ENCODE measurements around the gene ALKBH6.

Gene ALKBH6

DNA sequence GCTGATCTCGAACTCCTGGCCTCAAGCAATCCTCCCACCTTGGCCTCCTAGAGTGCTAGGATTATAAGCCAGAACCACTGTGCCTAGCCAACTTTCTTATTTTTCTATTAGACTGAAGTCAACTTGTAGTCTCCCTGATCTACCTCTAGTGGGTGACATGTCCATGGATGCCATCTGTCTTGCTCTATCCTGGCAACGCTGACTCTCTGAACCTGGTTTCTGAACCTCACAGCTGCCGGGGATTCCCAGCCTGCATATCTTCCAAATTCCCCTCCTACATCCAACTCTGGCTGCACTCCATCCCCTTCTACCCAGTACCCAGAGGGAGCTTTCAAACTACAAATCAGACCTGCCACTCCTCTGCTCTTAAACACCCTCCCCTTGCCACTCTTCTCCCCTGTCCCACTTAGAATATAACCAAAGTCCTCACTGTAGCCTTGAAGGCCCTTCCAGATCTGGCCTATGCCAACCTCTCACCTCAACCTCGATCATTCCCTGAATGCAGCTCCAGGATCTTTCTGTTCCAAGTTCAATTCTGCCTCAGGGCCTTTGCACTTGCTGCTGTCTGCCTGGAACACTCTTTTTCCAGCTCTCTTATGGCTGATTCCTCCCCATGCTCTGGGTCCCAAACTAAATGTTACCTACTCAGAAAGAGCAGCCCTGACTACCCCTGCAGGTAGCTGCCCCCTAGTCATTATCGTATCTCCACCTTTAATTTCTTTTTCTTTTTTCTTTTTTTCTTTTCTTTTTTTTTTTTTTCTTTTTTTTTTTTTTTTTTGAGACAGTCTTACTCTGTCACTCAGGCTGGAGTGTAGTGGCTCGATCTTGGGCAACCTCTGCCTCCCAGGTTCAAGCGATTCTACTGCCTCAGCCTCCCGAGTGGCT, 16.5 kb upstream of the ALKBH6 start:
- DNase-seq, result no peak

DNA sequence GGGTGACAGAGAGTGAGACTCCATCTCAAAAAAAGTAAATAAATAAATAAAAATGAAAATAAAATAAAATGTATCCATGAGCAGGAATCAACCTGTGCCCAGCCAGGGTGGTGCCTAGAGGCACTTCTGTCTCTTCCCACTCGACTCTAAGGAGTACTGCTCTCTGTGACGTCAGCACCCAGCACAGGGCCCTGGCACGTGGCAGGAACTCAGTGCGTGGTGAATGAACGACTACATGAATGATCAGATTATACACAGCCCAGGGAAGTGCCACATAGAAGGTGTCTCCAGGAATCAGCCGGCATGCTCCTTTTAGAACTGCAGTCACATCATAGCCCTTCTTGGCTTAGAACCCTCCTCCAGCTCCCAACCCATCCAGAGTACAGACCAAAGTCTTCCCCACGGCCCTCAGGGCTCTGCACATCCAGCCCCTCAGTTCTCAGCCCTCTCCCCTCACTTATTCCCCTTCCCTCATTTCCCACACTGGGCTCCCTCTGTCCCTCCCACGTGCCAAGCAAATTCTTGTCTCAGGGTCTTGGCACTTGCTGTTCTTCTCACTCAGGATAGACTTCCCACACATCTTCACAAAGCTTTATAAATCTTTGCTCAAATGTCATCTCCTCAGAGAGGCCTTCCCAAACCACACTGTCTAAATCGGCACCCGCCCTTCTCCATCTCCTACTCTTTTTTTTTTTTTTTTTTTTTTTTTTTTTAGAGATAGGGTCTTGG, 14.5 kb upstream of the ALKBH6 start:
- DNase-seq, result no peak

DNA sequence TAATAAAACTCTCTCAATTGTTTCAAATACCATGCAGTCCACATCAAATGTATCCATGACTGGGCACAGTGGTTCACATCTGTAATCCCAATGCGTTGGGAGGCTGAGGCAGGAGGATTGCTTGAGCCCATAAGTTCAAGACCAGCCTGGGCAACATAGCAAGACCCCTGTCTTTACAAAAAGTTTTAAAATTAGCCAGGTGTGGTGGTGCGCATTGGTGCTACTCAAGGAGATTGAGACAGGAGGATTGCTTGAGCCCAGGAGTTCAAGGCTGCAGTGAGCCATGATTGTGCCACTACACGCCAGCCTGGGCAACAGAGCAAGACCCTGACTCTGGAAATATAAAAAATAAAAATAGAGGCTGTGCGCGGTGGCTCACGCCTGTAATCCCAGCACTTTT, 13.7 kb upstream of the ALKBH6 start:
- DNase-seq, result no peak

DNA sequence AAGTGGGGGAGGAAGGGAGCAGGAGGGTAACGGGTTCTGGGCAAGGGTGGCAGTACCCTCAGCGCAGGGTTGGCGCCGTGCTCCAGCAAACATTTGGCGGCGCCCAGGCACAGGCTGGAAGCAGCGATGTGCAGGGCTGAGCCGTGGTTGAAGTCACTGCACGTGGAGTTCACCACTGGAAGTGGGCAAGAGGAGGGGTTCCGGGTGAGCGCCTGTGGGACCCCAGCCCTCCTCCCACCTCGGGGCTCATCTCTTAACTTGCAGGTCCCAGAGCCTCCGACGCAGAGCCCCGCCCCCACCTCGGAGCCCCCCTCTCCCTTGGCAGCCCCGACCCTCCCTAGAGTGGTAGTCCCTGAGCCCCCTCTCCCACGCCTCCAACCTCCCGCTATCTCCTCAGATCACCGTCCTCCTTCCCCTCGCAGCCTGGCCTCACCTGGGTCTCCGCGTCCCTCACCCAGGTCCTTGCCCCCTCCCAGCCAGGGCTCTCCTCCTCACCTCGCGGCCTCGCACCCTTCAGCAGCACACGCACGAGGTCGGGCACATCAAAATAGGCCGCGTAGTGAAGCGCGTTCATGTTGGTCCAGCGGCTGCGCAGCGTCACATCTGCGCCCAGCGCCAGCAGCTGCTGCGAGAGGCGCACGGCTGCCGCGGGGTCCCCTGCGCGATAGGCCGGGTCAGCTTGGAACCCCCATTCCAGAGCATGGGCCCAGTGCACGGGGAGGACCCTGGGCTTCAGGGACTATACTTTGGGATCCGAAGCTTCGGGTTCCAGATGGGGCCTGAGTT, 12.3 kb upstream of the ALKBH6 start:
- DNase-seq, result no peak

DNA sequence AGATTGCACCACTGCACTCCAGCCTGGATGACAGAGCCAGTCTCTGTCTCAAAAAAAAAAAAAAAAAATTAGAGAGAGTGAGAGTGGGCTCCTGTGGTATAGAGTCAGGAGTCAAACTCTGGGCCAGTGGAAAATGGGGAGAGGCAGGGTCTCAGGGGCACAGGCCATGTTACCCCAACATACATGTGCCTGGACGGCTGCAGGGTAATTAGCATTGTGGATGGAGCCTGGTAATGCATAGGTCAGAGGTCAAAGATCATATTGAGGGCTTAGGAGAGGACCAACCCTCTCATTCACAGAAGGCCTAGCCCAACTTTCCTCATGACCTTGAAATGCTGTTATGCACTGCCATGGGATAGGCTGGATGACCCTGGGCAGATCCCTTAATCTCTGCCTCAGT, 11.5 kb upstream of the ALKBH6 start:
- DNase-seq, result no peak

DNA sequence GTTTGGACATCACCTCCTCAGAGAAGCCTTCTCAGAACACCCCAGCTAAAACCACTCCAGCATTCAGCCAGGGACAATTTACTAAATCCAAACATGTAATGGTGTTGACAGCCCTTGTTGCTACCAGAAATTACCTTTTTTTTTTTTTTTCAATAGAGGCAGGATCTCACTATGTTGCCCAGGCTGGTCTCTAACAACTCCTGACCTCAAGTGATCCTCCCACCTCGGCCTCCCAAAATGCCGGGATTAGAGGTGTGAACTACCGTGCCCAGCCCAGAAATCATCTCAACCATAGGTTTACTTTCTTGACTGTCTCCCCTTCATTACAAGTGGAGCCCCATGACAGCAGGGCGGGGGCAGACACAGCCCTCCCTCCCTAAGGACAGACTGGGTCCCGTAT, 9.4 kb upstream of the ALKBH6 start:
- no peak for DNase-seq

DNA sequence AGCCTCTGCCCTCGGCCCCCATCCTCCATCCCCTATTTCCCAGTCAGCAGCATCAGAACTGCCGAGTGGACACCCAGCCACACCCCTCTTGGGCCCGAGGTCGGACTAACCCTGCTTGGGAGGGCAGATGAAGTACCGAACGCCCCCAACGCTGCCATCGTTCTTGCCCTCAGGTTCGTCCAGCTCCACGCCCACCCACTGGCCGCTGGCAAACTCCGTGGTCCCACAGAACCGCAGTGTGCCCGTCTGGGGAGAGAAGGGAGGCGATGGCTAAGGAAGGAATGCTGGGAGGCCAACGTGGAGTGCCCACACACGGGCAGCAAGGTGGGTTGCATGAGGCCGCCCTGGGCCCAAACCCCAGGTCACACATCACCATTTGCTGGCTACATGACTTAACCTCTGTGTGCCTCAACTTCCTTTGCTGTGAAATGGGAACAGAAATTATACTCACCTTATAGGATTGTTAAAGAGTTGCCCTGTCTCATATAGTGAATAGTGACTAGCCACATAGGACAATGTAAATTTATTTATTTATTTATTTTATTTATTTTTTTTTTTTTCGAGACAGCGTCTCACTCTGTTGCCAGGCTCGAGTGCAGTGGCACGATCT, 5.2 kb upstream of the ALKBH6 start:
- no peak for DNase-seq

DNA sequence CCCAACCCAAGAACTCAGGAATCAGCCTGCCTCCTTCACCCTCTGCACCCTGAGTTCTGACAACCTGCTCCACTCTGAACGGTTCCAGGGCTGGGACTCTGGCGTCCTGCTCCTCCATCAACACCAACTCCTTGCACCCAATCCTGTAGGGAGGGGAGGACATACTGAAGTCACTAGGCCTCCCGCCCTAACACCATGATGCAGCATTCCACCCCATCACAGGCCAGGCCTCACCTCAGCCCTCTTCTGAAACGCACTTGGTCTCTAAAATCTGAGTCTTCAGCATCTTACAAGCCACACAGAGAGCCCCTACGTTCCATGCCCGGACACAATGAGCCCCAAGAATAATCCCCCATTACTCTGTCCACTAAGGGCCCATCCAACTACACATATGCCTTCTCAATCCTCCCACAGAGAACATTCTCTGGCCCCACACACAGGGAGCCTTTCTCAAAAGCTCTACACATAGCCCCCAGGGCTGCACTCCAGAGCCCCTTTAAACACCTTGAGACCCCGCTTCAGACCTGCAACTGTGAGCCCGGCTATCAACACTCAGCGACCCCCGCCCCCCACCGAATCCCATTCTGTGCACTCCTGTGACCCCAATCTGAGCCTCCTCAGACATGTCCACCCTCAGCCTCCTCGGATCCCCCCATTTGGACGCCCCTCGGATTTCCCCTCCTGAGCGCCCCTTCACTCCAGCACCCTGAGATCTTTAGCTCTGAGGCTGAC, 567 bp downstream of the ALKBH6 start:
- no peak for DNase-seq

DNA sequence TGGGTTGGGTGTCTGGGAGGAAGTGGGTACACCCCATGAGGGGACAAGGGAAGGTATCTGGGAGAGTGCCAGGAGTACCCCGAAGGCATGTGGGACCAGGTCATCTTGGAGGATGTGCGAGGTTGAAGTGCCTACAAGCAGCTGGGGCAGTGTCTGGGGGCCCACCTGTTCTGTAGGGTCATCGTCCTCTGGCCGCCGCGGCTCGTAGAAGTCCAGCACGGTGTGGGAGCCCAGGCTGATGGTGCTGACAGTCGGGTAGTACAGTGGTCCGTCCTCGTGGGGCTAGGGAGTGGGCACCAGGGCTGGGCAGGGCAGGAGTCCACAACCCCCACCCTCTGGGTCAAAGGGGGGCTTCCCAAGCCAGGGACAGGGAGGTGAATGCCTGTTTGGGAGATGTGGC, 3.6 kb downstream of the ALKBH6 start:
- no peak for DNase-seq

DNA sequence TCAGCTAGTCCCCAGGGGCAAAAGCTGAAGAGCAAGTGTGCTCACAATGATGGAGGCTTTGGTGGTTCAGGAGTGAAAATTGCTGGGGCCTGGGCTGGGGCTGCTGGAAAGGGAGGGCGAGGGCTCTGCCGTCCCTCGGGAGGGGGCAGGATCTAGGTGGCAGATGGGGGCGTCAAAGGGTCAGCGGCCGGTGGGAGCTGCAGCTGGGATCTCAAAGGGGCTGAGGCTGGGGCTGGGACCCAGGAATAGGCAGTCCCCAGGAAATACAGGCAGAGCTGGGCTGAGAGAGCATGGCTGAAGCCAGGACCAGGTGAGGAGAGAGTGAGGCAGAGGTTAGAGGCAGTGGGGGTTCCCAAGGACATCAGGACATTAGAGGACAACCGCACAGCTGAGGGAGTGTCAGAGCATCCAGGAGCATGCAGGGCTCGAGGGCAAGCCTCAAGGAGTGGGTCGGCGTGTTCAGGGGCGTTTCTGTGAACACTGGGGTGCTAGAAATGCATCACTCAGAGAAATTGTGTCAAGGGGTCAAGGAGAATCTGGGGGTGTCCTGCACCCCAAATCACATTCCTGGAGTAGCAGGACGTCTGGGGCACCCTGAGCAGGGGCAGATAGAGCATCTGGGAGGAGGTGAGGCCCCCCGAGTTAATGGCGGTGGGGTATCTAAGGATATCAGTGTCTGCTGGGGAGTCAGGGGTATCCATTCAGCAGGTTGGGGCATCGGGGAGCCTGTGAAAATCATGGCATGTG, 4.2 kb downstream of the ALKBH6 start:
- DNase-seq, result no peak

DNA sequence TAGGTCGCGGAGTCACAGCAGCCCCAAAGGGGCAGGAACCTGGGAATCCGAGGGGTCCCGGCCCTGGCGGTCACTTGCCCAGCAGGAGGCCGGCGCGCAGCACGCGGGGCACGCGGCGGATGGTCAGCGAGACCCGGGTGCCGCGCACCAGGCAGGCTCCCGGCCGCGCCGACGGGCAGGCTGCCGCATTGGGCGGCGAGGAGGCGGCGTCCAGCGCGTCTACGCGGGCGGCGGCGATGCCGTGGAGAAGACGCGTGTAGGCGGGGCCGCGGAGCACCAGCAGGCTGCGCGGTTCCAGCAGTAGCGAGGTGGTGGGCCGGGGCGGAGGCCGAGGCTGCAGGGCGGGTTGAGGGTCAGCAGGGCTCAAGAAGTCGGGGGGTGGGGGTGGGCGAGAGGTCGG, 4.8 kb downstream of the ALKBH6 start:
- DNase-seq, result peak; percentile 37 to 60

DNA sequence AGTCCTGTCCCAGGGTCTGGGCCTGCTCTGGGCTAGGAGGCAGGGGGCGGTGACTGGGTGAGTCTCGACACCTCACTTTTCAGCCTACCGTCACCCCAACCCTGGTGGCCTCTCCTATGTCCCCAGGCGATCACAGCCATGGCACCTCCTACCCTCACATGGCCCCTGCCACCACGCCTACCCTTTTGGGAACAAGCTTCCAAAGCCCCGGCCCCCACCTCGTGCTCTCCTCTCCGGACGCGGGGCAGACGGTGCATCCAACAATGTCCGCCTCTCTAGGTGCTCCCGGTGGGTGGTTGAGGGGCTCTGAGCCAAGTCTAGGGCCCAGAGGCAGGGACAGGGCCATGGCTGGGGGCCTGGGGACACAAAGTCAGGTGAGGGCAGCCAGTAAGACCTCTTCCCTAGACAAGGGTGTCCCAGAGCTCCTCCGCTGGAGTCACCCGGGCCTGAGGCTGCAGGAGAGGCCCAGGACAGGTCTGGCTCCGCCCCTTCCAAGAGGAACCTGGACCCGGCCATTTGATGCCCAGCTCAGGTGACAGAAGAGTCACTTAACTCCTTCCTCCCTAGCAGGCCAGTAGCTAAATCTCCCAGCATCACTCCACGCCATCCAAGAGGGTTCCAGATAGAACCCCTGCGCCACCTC, 5.6 kb downstream of the ALKBH6 start, which contains the start of gene SYNE4:
TSS of gene SYNE4 (minus strand) at position 478 of the 643 bp plus-strand sequence. CDS start at position 346, 132 bp downstream.
- peak in 1 of 2 experiments; percentile 33 for DNase-seq

DNA sequence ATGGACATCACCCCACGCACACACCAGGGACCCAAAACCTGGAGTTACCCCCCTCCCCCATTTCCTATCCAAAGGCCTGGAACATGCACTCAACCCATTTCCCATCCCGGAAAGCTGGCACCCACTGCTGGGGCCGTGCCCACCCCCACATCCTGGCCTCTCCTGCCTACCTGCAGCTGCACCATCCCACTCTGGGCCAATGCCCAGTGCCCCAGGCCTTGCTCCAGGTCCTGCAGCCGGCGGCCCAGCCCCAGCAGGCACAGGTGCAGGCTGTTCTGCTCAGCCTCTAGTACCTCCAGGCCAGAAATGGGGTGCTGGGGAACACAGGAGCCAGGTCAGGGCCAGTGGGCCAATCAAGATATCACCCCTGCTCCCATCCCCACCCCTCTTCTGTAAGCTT, 7.1 kb downstream of the ALKBH6 start:
- DNase-seq, result no peak

DNA sequence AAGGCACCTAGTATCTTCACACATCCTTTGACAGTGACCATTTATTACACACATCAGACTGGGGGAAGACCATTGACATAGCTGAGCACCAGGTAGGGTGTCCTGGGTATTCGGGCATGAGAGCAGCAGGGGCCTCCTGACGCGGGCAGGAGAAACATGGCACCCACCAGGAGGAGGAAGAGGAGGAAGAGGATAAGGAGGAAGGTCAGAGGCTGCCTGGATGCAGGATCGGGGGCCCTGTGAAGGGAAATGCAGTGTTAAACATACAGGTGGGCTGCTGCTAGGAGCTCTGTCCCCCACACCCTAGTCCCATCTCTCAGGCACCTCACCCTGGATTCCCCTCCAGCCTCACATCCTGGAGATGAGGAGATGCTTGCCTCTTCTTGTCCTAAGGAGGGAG, 10.7 kb downstream of the ALKBH6 start:
- no peak for DNase-seq

DNA sequence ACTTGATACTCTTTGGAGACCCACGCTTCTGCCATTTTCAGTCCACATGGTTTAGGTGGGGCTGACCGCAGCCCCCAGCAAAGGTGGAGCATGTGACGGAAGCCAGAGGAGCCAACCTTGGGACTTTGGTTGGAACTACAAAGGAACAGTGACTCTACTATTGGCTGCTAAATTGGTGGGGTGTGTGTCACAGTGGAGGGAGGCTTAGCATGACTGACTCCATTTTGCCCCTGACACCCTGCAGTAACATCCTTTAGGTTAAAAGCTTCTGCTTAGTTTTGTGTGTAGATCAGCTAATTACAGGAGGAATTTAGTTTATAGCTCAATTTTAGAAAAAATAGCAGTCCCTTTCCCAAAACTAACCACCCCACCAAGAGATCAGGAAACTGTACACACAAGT, 12.4 kb downstream of the ALKBH6 start:
- DNase-seq, result no peak

DNA sequence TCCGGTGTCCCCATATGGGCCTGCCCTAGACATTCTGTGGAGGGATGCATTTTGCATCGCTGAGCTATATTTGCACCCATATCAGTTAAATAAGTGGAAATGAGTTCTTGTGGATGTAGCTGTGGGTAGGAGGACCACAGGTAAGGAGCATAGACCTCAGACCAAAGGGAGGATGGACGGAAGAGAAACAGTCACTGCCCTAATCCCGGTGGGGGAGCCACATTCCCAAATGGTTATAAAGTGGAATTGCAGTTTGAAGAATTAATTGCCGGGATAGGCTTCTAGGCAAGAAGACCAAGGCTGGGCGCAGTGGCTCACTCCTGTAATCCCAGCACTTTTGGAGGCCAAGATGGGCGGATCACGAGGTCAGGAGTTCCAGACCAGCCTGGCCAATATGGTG, 17.2 kb downstream of the ALKBH6 start:
- no peak for DNase-seq

DNA sequence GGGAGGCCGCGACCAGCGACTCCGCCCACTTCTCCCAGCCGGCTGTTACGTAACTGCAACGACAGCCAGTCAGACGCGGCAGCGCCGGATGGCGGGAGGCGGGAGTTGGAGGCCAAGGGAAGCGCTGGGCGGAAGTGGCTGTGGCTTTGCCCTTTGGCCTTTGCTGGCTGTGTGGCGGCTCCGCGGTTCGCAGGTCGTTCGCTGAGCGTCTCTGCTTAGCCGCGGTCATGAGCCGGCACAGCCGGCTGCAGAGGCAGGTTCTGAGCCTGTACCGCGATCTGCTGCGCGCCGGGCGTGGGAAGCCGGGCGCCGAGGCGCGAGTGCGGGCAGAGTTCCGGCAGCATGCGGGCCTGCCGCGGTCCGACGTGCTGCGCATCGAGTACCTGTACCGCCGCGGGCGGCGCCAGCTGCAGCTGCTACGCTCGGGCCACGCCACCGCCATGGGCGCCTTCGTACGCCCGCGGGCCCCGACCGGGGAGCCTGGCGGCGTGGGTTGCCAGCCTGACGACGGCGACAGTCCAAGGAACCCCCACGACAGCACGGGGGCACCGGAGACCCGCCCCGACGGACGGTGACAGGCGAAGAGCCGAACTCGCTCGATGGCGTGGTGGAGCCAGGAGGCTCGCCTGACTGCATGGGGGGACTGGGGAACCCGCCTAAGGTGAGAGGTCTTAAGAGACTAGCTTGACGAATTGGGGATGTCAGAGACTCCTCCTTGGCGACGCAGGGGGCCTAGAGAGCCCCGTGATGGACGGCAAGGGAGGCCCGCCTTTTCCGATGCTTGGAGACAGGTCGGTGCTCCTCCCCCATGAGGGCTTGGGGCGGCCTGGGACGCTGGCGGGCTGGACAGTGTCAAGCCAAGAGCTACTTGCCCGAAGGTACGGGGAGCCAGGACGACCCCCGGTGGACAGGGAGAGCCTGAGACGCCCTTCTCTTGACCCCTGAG, 18.7 kb downstream of the ALKBH6 start, which contains the start of gene SDHAF1:
TSS of gene SDHAF1 (plus strand) at position 141 of the 946 bp plus-strand sequence. CDS start at position 228, 87 bp downstream.
- peak; percentile 92 to 94 for DNase-seq

DNA sequence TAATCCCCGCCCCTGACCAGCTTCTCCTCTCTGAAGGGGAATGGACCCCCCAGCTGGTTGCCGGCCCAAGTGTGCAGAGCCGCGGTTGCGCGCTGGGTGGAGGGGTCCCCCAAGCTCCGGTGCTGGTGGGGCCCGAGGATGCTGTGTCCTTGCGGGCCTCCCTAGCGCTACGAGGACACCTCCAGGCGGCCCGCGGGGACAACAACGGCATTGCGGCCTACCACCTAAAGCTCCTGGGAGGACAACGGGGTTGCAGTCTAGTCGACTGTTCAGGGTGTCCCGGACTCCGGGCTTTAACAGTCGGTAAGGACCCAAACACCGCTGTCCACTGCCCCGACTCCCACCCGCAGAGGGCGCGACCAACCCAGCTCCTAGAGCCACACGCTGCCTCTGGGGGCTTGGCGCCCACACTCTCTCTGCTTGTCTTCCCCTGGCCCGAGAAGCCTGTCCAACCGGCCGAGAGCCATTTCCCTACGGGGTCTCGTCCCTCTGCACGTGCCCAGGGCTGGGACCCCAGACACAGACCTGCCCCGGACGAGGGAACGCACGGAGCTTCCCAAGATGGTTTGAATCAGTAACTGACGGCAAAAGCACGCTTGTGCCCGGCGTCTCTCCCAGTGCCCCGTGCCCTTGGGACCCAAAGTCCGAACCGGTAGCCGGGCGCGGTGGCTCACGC, 20.0 kb downstream of the ALKBH6 start:
- peak in 1 of 2 experiments; percentile 33 for DNase-seq
